GM15510 (cell line): ENCODE data around the gene NFIA.

Experiments
- POLR2A ChIP-seq: IDR thresholded peaks from 3 replicates; pipeline ENCODE4 v1.6.1; 2011; ENCODE audit warnings: borderline replicate concordance; ENCODE audit not compliant: insufficient read length; ENCODE audit errors: extremely low read depth

The NFIA gene

GRCh38 chr1:61322008-61322744 lies 239.8 kb downstream of the NFIA start:
- TF ChIP-seq POLR2A: no peak

- no peak for TF ChIP-seq POLR2A
Observed at GRCh38 chr1:61322769-61323168, 240.4 kb downstream of the NFIA start.

- no peak for TF ChIP-seq POLR2A
Observed at GRCh38 chr1:61323681-61324328, 241.4 kb downstream of the NFIA start.

- TF ChIP-seq POLR2A: no peak
Observed at GRCh38 chr1:61326713-61327112, 244.4 kb downstream of the NFIA start.

- no peak for TF ChIP-seq POLR2A
Observed at GRCh38 chr1:61327436-61327835, 245.1 kb downstream of the NFIA start.

- no peak for TF ChIP-seq POLR2A
Observed at GRCh38 chr1:61329556-61329955, 247.2 kb downstream of the NFIA start.

GRCh38 chr1:61330018-61330417 lies 247.7 kb downstream of the NFIA start:
- no peak for TF ChIP-seq POLR2A

- TF ChIP-seq POLR2A: no peak
Observed at GRCh38 chr1:61330571-61330970, 248.2 kb downstream of the NFIA start.

- no peak for TF ChIP-seq POLR2A
Observed at GRCh38 chr1:61332196-61332753, 249.9 kb downstream of the NFIA start.

- TF ChIP-seq POLR2A: no peak
Observed at GRCh38 chr1:61332796-61333195, 250.4 kb downstream of the NFIA start.

- TF ChIP-seq POLR2A: no peak
Observed at GRCh38 chr1:61334718-61335589, 252.6 kb downstream of the NFIA start.

GRCh38 chr1:61337037-61337436 lies 254.7 kb downstream of the NFIA start:
- TF ChIP-seq POLR2A: no peak

GRCh38 chr1:61337441-61337951 lies 255.1 kb downstream of the NFIA start:
- TF ChIP-seq POLR2A: no peak

GRCh38 chr1:61337981-61338848 lies 255.9 kb downstream of the NFIA start:
- no peak for TF ChIP-seq POLR2A
